GOT3 (cell line): ENCODE measurements around the gene MMGT1.

Source experiments
- DNase-seq: peaks from one replicate; lab custom pipeline; 2025; ENCODE audit warnings: mixed read lengths; lab: John Stamatoyannopoulos, UW

The MMGT1 gene

GRCh38 chrX:135973548-135974278 lies at the start of gene MMGT1:
MMGT1 (minus strand) TSS chrX:135973988; CDS start chrX:135973675, 313 bp downstream.
- peak; percentile 29 for DNase-seq

- DNase-seq, result no peak
Observed at GRCh38 chrX:136021903-136022302, 48.1 kb upstream of the MMGT1 start.

GRCh38 chrX:136021160-136021559 lies 47.4 kb upstream of the MMGT1 start:
- no peak for DNase-seq

- no peak for DNase-seq
Observed at GRCh38 chrX:136019226-136019625, 45.4 kb upstream of the MMGT1 start.

- no peak for DNase-seq
Observed at GRCh38 chrX:136016881-136017280, 43.1 kb upstream of the MMGT1 start.

GRCh38 chrX:136015016-136015415 lies 41.2 kb upstream of the MMGT1 start:
- DNase-seq, result no peak

GRCh38 chrX:135988245-135988644 lies 14.5 kb upstream of the MMGT1 start:
- no peak for DNase-seq

- no peak for DNase-seq
Observed at GRCh38 chrX:135985973-135986310, 12.2 kb upstream of the MMGT1 start.

- DNase-seq, result no peak
Observed at GRCh38 chrX:135985157-135985972, 11.6 kb upstream of the MMGT1 start, which contains the start of gene SLC9A6. SLC9A6 (plus strand) TSS chrX:135985435; CDS start chrX:135985659, 224 bp downstream.

- no peak for DNase-seq
Observed at GRCh38 chrX:135984791-135985156, 11.0 kb upstream of the MMGT1 start.

- DNase-seq, result no peak
Observed at GRCh38 chrX:135984256-135984655, 10.5 kb upstream of the MMGT1 start.

GRCh38 chrX:135982860-135983259 lies 9.1 kb upstream of the MMGT1 start:
- DNase-seq, result no peak

GRCh38 chrX:135981668-135982067 lies 7.9 kb upstream of the MMGT1 start:
- DNase-seq, result no peak

GRCh38 chrX:135981010-135981409 lies 7.2 kb upstream of the MMGT1 start:
- DNase-seq, result no peak

- DNase-seq, result no peak
Observed at GRCh38 chrX:135977611-135978010, 3.8 kb upstream of the MMGT1 start.

- no peak for DNase-seq
Observed at GRCh38 chrX:135975421-135975820, 1.6 kb upstream of the MMGT1 start.

- DNase-seq, result peak; percentile 1
Observed at GRCh38 chrX:135974279-135974856, 580 bp upstream of the MMGT1 start.

- no peak for DNase-seq
Observed at GRCh38 chrX:135973025-135973547, 702 bp downstream of the MMGT1 start.

GRCh38 chrX:135951291-135951690 lies 22.5 kb downstream of the MMGT1 start:
- DNase-seq, result no peak

GRCh38 chrX:135944486-135944885 lies 29.3 kb downstream of the MMGT1 start:
- no peak for DNase-seq

GRCh38 chrX:135931644-135932487 lies 41.9 kb downstream of the MMGT1 start:
- no peak for DNase-seq

- DNase-seq, result no peak
Observed at GRCh38 chrX:135927897-135928296, 45.9 kb downstream of the MMGT1 start.
